Measurements from ENCODE around the gene LSM7.

GRCh38 chr19:2305452-2306280 is 22.7 kb downstream of the LSM7 start:
- no peak for TF ChIP-seq CTCF (IDR thresholded peaks at IDR 0.05)
- TF ChIP-seq POLR2A (IDR thresholded peaks at IDR 0.05), result no peak

All from breast epithelium (tissue), 3 donors.